Heart right ventricle (tissue), 16 donors: Measurements from ENCODE around the gene TWIST1. TPM values are rescaled to one million over a fixed set of nuclear protein-coding genes. Genes with fewer than 3 reads are reported as not detected.

Experiments used
- ATAC-seq, 8 donors: fragments of 200-7000 bp; cut with Tn5 transposase; one replicate each; pipeline ENCODE4 v1.9.1; 2020; ENCODE audit warnings: mild to moderate bottlenecking in 8 of 8, moderate library complexity in 8 of 8, moderate number of reproducible peaks in 1 of 8
- DNase-seq, 2 donors: peaks; one replicate each; pipeline ENCODE4 v3.0.0-alpha.2; 2020
- H3K27ac ChIP-seq, 10 donors: fragments of 200-600 bp; sonication (generic) in 2 of 10; one replicate each; pipeline versions ENCODE4 v1.5.0 to v1.8.0; 2020 to 2022; ENCODE audit warnings: mild to moderate bottlenecking in 3 of 10
- H3K27me3 ChIP-seq, 7 donors: fragments of 200-600 bp; one replicate each; pipeline ENCODE4 v1.8.0; 2021 to 2022; ENCODE audit warnings: mild to moderate bottlenecking in 2 of 7
- H3K36me3 ChIP-seq, 9 donors: fragments of 200-600 bp; sonication (generic) in 1 of 9; one replicate each; pipeline versions ENCODE4 v1.5.0 to v1.8.0; 2020 to 2022; ENCODE audit warnings: mild to moderate bottlenecking in 2 of 9
- H3K4me1 ChIP-seq, 9 donors: fragments of 200-600 bp; sonication (generic) in 1 of 9; one replicate each; pipeline versions ENCODE4 v1.5.0 to v1.8.0; 2020 to 2022; ENCODE audit warnings: mild to moderate bottlenecking in 4 of 9
- H3K4me3 ChIP-seq, 10 donors: fragments of 200-600 bp; sonication (generic) in 2 of 10; one replicate each; pipeline versions ENCODE4 v1.5.0 to v1.8.0; 2020 to 2022; ENCODE audit warnings: mild to moderate bottlenecking in 7 of 10, moderate library complexity in 2 of 10
- H3K9me3 ChIP-seq, 11 donors: fragments of 200-600 bp in 10 of 11; sonication (generic) in 2 of 11; one replicate each; pipeline versions ENCODE4 v1.5.0 to v1.8.0; 2013 to 2022; ENCODE audit warnings: mild to moderate bottlenecking in 2 of 11, control low read depth in 1 of 11, moderate library complexity in 1 of 11
- WGBS, 2 donors: extraction: QIAGEN DNeasy Blood & Tissue Kit; methylation state at CpG; one replicate each; pipeline ENCODE4 v1.1.7; 2013; ENCODE audit warnings: inconsistent platforms in 1 of 2; 5-methylcytosine and 5-hydroxymethylcytosine counted together
- intact Hi-C, 10 donors: fragments of 100-400 bp; cut with DNase I; formaldehyde crosslinking; loops; one replicate each; pipeline versions ENCODE4 v1.11.1 to v1.14.2; 2022
- polyA plus RNA-seq, 2 donors: library from polyadenylated mRNA; stranded (reverse); fragments of 200-250 nt; gene quantifications; one replicate each; pipeline ENCODE4 v1.2.3, GENCODE V29; 2013
- total RNA-seq, 10 donors: library from RNA; stranded (reverse); fragmentation: NEBNext Ultra II Directional in 3 of 10; extraction: Animal tissue kit (Norgen Biotek cat#: 25700) in 3 of 10; gene quantifications; one replicate each; pipeline versions ENCODE4 v1.2.1 to v1.2.4, GENCODE V29; 2021 to 2023
- TF ChIP-seq, protein P1 (sequence below), 9 donors: fragments of 200-600 bp; sonication (generic) in 2 of 9; IDR thresholded peaks; one replicate each; pipeline versions ENCODE4 v1.5.0 to v1.8.0; 2021 to 2022; ENCODE audit warnings: antibody characterized with exemption in 9 of 9, mild to moderate bottlenecking in 5 of 9, moderate library complexity in 1 of 9
- donor health status: Arrhythmogenic right ventricular cardiomyopathy.
- donor health status: ischemic (EF 13 %, LVEDD 7.1; RV severe dilation, severe dysfunction).
- donor health status: healthy with polysubstance abuse.
- donor health status: DM: no; HTN: yes; CAD: no.
- donor health status: DM: no; HTN: no; CAD: no.
- donor health status: ischemic (EF 25% LVEDD 6.9; RV normal size, moderate dysfunction).
- donor health status: ischemic (EF 25% LVEDD 5.7; RV mildly dilated, moderate dysfunction).
- donor health status: healthy.
- donor health status: DM: yes; HTN: yes; CAD: no.
- donor health status: Ischemic cardiomyopathy.
- donor health status: ischemic (EF 35%, LVEDD 5.7; RV mildly dilated, moderate dysfunction).
- donor health status: nonischemic (EF 11% LVEDD 7.7; RV severe dilation, severe dysfunction).
- donor health status: DM: yes; HTN: yes; CAD: no.
- donor health status: PGD.
- donor health status: ischemic (EF 29% LVEDD 5.4; RV normal size, mild dysfunction).
- donor health status: nonischemic (EF 23%, LVEDD 6.1; RV moderate dilation, normal function).

The TWIST1 gene
- total and polyA plus RNA-seq, 12 donors, result 0.45 to 3.5 (median 1.5) TPM

DNA sequence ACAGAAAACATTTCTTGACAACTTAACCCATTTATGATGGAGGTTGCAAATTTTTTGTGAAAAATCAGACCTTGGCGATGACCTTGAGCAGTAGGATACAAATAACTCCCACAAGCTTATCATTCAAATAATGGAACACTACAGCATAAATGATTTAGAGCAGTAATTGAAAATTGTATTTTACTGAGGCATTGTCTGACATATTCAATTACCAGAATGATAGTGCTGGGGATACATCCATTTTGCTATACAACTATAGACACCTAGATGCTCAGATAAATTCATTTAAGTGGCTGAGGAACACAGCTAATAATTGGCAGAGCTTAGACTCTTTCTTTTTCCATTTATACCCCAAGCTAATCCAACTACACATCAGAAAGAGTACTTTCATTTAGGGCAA lies 18.9 kb downstream of the TWIST1 start:
- ATAC-seq (no peak), DNase-seq (no peak)
- Histone ChIP-seq H3K9me3 (no peaks in the 10 kb centered on the region), H3K27me3 (peaks cover 0 to 51% (median 26%) of the 10 kb centered on the region in 7 donors), H3K4me1 (no peaks in the 10 kb centered on the region), H3K27ac (no peak overlapping the region), H3K4me3 (no peak overlapping the region), H3K36me3 (no peaks in the 10 kb centered on the region)
- TF ChIP-seq, protein P1, sequence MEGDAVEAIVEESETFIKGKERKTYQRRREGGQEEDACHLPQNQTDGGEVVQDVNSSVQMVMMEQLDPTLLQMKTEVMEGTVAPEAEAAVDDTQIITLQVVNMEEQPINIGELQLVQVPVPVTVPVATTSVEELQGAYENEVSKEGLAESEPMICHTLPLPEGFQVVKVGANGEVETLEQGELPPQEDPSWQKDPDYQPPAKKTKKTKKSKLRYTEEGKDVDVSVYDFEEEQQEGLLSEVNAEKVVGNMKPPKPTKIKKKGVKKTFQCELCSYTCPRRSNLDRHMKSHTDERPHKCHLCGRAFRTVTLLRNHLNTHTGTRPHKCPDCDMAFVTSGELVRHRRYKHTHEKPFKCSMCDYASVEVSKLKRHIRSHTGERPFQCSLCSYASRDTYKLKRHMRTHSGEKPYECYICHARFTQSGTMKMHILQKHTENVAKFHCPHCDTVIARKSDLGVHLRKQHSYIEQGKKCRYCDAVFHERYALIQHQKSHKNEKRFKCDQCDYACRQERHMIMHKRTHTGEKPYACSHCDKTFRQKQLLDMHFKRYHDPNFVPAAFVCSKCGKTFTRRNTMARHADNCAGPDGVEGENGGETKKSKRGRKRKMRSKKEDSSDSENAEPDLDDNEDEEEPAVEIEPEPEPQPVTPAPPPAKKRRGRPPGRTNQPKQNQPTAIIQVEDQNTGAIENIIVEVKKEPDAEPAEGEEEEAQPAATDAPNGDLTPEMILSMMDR (IDR thresholded peaks at IDR 0.05), result no peak
- WGBS, 2 donors, result 81 to 91% methylated on average over 1 of the region's 1 CpG
- intact Hi-C loops, result no loop called here

- no peak for DNase-seq
- intact Hi-C loops, result no loop called here
- Histone ChIP-seq H3K27me3 (peaks cover 0 to 40% (median 20%) of the 10 kb centered on the region in 7 donors), H3K27ac (no peak overlapping the region), H3K4me3 (no peak overlapping the region), H3K36me3 (no peaks in the 10 kb centered on the region), H3K9me3 (no peaks in the 10 kb centered on the region), H3K4me1 (no peaks in the 10 kb centered on the region)
- WGBS, 2 donors, result 89 to 91% methylated on average over 9 of the region's 9 CpGs
- no peak for ATAC-seq
- TF ChIP-seq, protein P1 (IDR thresholded peaks at IDR 0.05), result no peak
Observed at GRCh38 chr7:19097165-19098055, 20.0 kb downstream of the TWIST1 start.

- TF ChIP-seq, protein P1 (IDR thresholded peaks at IDR 0.05), result no peak
- Histone ChIP-seq H3K4me3 (no peak overlapping the region), H3K4me1 (no peaks in the 10 kb centered on the region), H3K27ac (no peak overlapping the region), H3K9me3 (no peaks in the 10 kb centered on the region), H3K36me3 (no peaks in the 10 kb centered on the region), H3K27me3 (peaks cover 0 to 22% (median 8%) of the 10 kb centered on the region in 7 donors)
- intact Hi-C loops, result no loop called here
- ATAC-seq (no peak), DNase-seq (no peak)
- 78 to 80% methylated on average over 5 of the region's 5 CpGs for WGBS, 2 donors
Observed at GRCh38 chr7:19095353-19095860, 22.0 kb downstream of the TWIST1 start.

GRCh38 chr7:19094598-19095352 lies 22.7 kb downstream of the TWIST1 start:
- Histone ChIP-seq H3K9me3 (no peaks in the 10 kb centered on the region), H3K36me3 (no peaks in the 10 kb centered on the region), H3K4me1 (no peaks in the 10 kb centered on the region), H3K27ac (no peak overlapping the region), H3K27me3 (peaks cover 0 to 16% (median 6%) of the 10 kb centered on the region in 7 donors), H3K4me3 (no peak overlapping the region)
- TF ChIP-seq, protein P1 (IDR thresholded peaks at IDR 0.05), result no peak
- no peak for DNase-seq
- no peak for ATAC-seq
- intact Hi-C loops, result no loop called here
- 69% methylated on average over 3 of the region's 3 CpGs for WGBS, 2 donors
